ENCODE measurements around the gene PMEPA1.

PMEPA1 gene

GRCh38 chr20:57711311-57711712 lies 1.5 kb upstream of the PMEPA1 start:
- no peak for TF ChIP-seq ZNF274 (IDR thresholded peaks at IDR 0.05; ENCODE audit: low read depth, low read length)
- H3K4me3 ChIP-seq (ENCODE audit: low read length), result no peak overlapping the region

GRCh38 chr20:57710841-57711240 lies 1.0 kb upstream of the PMEPA1 start:
- TF ChIP-seq ZNF274 (IDR thresholded peaks at IDR 0.05; ENCODE audit: low read depth, low read length), result no peak
- H3K4me3 ChIP-seq (ENCODE audit: low read length), result no peak overlapping the region; the same call in 1 of the 2 replicates

GRCh38 chr20:57708694-57709673 lies 831 bp downstream of the PMEPA1 start:
- peak overlapping the region; percentile 63 for H3K4me3 ChIP-seq (ENCODE audit: low read length)
- TF ChIP-seq ZNF274 (IDR thresholded peaks at IDR 0.05; ENCODE audit: low read depth, low read length), result no peak

GRCh38 chr20:57707849-57708693 lies 1.7 kb downstream of the PMEPA1 start:
- peak overlapping the region; percentile 37; the same call in 1 of the 2 replicates for H3K4me3 ChIP-seq (ENCODE audit: low read length)
- TF ChIP-seq ZNF274 (IDR thresholded peaks at IDR 0.05; ENCODE audit: low read depth, low read length), result no peak

GRCh38 chr20:57707320-57707719 lies 2.5 kb downstream of the PMEPA1 start:
- H3K4me3 ChIP-seq (ENCODE audit: low read length), result no peak overlapping the region
- no peak for TF ChIP-seq ZNF274 (IDR thresholded peaks at IDR 0.05; ENCODE audit: low read depth, low read length)

- no peak overlapping the region for H3K4me3 ChIP-seq (ENCODE audit: low read length)
- no peak for TF ChIP-seq ZNF274 (IDR thresholded peaks at IDR 0.05; ENCODE audit: low read depth, low read length)
Observed at GRCh38 chr20:57705127-57705899, 4.5 kb downstream of the PMEPA1 start.

GRCh38 chr20:57704245-57704644 lies 5.6 kb downstream of the PMEPA1 start:
- no peak overlapping the region for H3K4me3 ChIP-seq (ENCODE audit: low read length)
- TF ChIP-seq ZNF274 (IDR thresholded peaks at IDR 0.05; ENCODE audit: low read depth, low read length), result no peak

GRCh38 chr20:57703013-57703412 lies 6.8 kb downstream of the PMEPA1 start:
- TF ChIP-seq ZNF274 (IDR thresholded peaks at IDR 0.05; ENCODE audit: low read depth, low read length), result no peak
- no peak overlapping the region for H3K4me3 ChIP-seq (ENCODE audit: low read length)

GRCh38 chr20:57702521-57702920 lies 7.3 kb downstream of the PMEPA1 start:
- no peak for TF ChIP-seq ZNF274 (IDR thresholded peaks at IDR 0.05; ENCODE audit: low read depth, low read length)
- H3K4me3 ChIP-seq (ENCODE audit: low read length), result no peak overlapping the region

- TF ChIP-seq ZNF274 (IDR thresholded peaks at IDR 0.05; ENCODE audit: low read depth, low read length), result no peak
- no peak overlapping the region for H3K4me3 ChIP-seq (ENCODE audit: low read length)
Observed at GRCh38 chr20:57702091-57702490, 7.7 kb downstream of the PMEPA1 start.

GRCh38 chr20:57701651-57702050 lies 8.2 kb downstream of the PMEPA1 start:
- H3K4me3 ChIP-seq (ENCODE audit: low read length), result no peak overlapping the region
- no peak for TF ChIP-seq ZNF274 (IDR thresholded peaks at IDR 0.05; ENCODE audit: low read depth, low read length)

GRCh38 chr20:57701090-57701489 lies 8.7 kb downstream of the PMEPA1 start:
- TF ChIP-seq ZNF274 (IDR thresholded peaks at IDR 0.05; ENCODE audit: low read depth, low read length), result no peak
- no peak overlapping the region for H3K4me3 ChIP-seq (ENCODE audit: low read length)

- TF ChIP-seq ZNF274 (IDR thresholded peaks at IDR 0.05; ENCODE audit: low read depth, low read length), result no peak
- H3K4me3 ChIP-seq (ENCODE audit: low read length), result no peak overlapping the region
Observed at GRCh38 chr20:57699395-57699794, 10.4 kb downstream of the PMEPA1 start.

GRCh38 chr20:57698867-57699275 lies 10.9 kb downstream of the PMEPA1 start:
- no peak for TF ChIP-seq ZNF274 (IDR thresholded peaks at IDR 0.05; ENCODE audit: low read depth, low read length)
- no peak overlapping the region for H3K4me3 ChIP-seq (ENCODE audit: low read length)
